EH (cell line): ENCODE data around the gene DOK7.
"Not testable (repeated sequence)": the region's sequence is repeated elsewhere in the genome, so short reads cannot be mapped to it uniquely, and the experiment has no call there.

Source experiments
- DNase-seq: peaks from one replicate; pipeline ENCODE4 v3.0.0-alpha.2; 2015; ENCODE audit warnings: low read depth

DOK7 gene

GRCh38 chr4:3508542-3508941 lies 45.4 kb downstream of the DOK7 start:
- DNase-seq, result no peak

GRCh38 chr4:3510481-3510880 lies 47.4 kb downstream of the DOK7 start:
- DNase-seq, result no peak

GRCh38 chr4:3511187-3511586 lies 48.1 kb downstream of the DOK7 start:
- no peak for DNase-seq

- DNase-seq, result not testable (repeated sequence)
These were observed 48.5 kb downstream of the DOK7 start for GRCh38 chr4:3511601-3512000.

- DNase-seq, result no peak
These were observed 49.2 kb downstream of the DOK7 start for GRCh38 chr4:3512279-3512678.

GRCh38 chr4:3512719-3513118 lies 49.6 kb downstream of the DOK7 start:
- no peak for DNase-seq

- DNase-seq, result no peak
These were observed 50.7 kb downstream of the DOK7 start for GRCh38 chr4:3513807-3514206.

- DNase-seq, result no peak
These were observed 51.2 kb downstream of the DOK7 start for GRCh38 chr4:3514221-3514780.

GRCh38 chr4:3514806-3515501 lies 51.8 kb downstream of the DOK7 start:
- no peak for DNase-seq

GRCh38 chr4:3515646-3516045 lies 52.5 kb downstream of the DOK7 start:
- no peak for DNase-seq

- DNase-seq, result no peak
These were observed 53.1 kb downstream of the DOK7 start for GRCh38 chr4:3516061-3516835.

- no peak for DNase-seq
These were observed 54.0 kb downstream of the DOK7 start for GRCh38 chr4:3516836-3517730.

- DNase-seq, result no peak
These were observed 54.8 kb downstream of the DOK7 start for GRCh38 chr4:3517731-3518510.

GRCh38 chr4:3518511-3518880 lies 55.4 kb downstream of the DOK7 start:
- DNase-seq, result no peak

- no peak for DNase-seq
These were observed 55.8 kb downstream of the DOK7 start for GRCh38 chr4:3518941-3519340.

- DNase-seq, result no peak
These were observed 56.6 kb downstream of the DOK7 start for GRCh38 chr4:3519468-3520264.

- DNase-seq, result no peak
These were observed 57.2 kb downstream of the DOK7 start for GRCh38 chr4:3520276-3520675.

- DNase-seq, result no peak
These were observed 57.9 kb downstream of the DOK7 start for GRCh38 chr4:3520796-3521600.

- DNase-seq, result no peak
These were observed 58.7 kb downstream of the DOK7 start for GRCh38 chr4:3521621-3522325.
